Fibroblast of pulmonary artery (primary cell): Measurements from ENCODE around the gene MCTP2.
"Not testable (repeated sequence)": the region's sequence is repeated elsewhere in the genome, so short reads cannot be mapped to it uniquely, and the experiment has no call there.

Source experiments
- DNase-seq: peaks from one replicate; pipeline ENCODE4 v3.0.0-alpha.2; 2010; ENCODE audit warnings: low read depth
- H3K4me3 ChIP-seq: replicated peaks from 2 replicates; pipeline ENCODE4 v1.5.1; 2011; ENCODE audit warnings: low read depth, mild to moderate bottlenecking, control low read depth, low read length, moderate library complexity
- TF ChIP-seq, protein P1 (sequence below): IDR thresholded peaks from 2 replicates; pipeline ENCODE4 v1.5.1; 2011; ENCODE audit warnings: mild to moderate bottlenecking, control low read depth, low read length, inconsistent platforms; ENCODE audit errors: missing control alignments

MCTP2 gene

DNA sequence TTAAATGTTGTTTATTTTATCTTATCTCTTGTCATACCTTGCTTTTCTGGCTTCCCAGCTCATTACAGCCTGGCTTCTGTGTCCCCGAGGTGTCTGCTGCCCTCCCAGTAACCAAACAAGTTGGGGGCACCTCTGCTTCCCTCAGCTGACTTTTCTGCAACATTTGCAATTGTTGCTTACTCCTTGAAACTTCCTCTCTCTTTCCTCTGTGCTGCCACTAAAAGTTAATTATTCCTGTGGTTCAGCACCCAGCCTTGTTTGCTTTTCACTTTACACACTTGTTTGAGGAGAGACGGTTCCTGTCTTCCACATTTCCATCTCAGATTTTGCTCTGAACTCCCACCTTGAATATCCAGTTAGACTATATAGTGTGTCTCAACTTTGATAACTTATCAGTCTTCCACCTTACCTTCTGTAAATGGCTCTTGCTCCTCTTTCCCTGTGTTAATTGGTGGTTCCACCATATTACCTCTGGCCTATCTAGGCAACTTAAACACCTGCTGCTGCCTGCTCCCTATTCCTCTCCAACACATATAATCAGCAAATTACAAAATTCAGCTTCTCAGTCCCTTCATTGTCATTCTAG is 21.6 kb downstream of the MCTP2 start:
- TF ChIP-seq, protein P1, sequence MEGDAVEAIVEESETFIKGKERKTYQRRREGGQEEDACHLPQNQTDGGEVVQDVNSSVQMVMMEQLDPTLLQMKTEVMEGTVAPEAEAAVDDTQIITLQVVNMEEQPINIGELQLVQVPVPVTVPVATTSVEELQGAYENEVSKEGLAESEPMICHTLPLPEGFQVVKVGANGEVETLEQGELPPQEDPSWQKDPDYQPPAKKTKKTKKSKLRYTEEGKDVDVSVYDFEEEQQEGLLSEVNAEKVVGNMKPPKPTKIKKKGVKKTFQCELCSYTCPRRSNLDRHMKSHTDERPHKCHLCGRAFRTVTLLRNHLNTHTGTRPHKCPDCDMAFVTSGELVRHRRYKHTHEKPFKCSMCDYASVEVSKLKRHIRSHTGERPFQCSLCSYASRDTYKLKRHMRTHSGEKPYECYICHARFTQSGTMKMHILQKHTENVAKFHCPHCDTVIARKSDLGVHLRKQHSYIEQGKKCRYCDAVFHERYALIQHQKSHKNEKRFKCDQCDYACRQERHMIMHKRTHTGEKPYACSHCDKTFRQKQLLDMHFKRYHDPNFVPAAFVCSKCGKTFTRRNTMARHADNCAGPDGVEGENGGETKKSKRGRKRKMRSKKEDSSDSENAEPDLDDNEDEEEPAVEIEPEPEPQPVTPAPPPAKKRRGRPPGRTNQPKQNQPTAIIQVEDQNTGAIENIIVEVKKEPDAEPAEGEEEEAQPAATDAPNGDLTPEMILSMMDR = no peak
- DNase-seq = no peak
- H3K4me3 ChIP-seq = no peak overlapping the region

DNA sequence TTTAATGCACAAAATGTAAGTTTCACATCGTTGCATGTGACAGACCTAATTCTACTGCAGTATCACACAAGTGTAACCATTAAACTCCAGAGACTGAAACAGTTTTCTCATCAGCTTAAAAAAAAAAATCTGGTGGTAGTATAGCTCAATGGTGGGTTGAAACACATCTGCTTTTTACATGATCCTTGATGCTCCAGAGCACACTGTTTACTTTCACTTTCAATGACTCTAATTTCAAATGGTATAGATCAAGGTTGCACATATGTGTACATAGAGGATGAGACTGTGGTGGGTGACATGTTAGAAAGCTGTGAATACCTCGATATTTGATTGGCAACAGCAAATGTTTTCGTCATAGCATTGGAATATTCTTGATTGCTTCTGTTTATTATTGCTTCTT is 22.4 kb downstream of the MCTP2 start:
- H3K4me3 ChIP-seq = no peak overlapping the region
- DNase-seq = no peak

DNA sequence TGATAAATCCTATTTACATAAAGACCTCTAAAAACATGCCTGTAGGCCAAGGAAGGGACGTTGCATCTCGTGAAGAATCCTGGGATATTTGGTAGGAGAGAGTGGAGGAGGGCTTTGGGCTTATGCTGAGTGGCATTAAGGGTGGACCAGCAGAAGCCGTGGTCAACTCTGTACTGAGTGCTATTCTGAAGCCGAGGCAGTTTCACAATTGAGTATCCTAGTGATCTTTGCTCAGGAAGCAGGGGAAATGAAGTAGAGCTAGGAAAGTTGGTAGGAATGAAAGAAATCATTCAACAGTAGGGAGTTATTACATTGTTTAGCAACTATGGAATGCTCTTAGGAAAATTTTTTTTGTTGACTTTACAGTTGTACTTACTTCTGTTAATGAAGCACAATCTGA is 24.2 kb downstream of the MCTP2 start:
- no peak for DNase-seq
- H3K4me3 ChIP-seq = no peak overlapping the region
- TF ChIP-seq, protein P1 = no peak

More for the DNA sequence above, 22.4 kb downstream of the MCTP2 start:
- TF ChIP-seq, protein P1 = no peak

DNA sequence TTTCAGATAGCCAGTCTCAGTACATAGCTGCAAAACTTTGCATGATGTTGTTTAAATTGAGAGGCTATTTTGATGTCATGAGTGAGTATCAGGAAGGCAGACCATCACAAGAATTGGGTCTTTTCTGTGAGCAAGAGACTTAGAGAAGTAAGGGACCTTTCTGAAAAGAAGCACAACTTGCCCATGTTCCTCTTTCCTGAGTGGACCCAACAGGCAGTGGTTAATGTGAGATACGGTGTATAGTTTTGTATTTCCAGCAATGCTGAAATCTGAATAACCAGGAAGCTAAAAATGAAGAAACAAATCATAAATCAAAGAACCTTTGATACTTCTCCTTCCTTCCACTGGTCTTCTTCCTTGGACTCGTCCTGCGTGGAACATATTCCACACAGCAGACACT is 25.1 kb downstream of the MCTP2 start:
- TF ChIP-seq, protein P1 = no peak
- H3K4me3 ChIP-seq = no peak overlapping the region
- DNase-seq = no peak

DNA sequence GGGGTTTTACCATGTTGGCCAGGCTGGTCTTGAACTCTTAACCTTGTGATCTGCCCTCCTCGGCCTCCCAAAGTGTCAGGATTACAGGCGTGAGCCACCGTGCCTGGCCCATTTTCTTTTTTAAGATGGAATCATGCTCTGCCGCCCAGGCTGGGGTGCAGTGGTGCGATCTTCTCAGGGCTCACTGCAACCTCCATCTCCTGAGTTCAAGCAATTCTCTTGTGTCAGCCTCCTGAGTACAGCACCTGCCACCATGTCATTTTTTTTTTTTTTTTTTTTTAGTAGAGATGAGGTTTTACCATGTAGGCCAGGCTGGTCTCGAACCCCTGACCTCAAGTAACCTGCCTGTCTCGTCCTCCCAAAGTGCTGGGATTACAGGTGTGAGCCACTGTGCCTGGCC is 26.4 kb downstream of the MCTP2 start:
- not testable (repeated sequence) for H3K4me3 ChIP-seq, DNase-seq

DNA sequence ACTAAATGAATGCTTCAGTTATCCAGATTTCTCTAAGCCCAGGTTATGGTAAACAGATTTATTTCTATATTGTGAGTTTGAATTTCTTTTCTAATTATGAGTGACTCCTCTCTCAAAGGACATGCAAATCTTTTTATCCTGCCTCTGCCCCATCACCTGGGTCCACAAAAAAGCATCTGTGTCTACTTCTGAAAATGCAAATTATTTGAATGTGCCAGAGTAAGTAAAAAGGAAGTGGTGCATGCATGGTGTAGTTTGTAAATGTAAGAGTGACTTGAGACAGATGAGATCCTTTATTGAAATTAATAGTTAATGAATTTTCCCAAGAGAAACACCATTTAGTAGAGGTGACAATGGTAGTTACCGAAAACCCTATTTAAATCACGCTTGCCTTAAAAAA is 26.9 kb downstream of the MCTP2 start:
- TF ChIP-seq, protein P1 = no peak
- H3K4me3 ChIP-seq = no peak overlapping the region
- no peak for DNase-seq

DNA sequence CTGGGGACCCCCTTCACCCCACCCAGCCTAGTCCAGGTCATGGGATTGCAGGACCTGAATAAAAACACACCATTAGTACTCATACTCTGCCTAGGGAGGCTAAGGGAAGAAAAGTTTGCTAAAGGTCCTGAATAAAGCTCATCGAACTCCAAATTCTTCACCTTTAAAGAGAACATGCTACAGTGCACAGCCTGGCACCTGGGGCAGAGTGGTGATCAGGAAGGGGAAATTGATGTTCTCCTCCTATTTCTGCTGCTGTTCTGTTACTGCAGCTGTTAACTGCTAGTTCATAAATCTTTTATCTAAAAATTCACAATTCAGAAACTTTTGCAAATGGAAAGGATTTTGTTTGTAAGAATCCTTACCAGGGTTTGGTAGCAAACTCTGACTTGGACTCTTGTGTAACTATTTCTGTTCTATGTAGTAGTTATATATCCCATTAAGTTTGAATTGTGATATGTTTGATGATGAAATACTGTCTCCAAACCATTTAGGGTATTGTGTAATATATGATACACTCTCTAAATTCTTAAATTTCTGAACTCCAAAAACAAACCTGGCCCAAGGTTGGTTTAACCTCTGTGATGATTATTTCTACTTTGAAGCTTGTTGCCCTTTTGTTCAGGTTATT is 27.9 kb downstream of the MCTP2 start:
- H3K4me3 ChIP-seq = no peak overlapping the region
- TF ChIP-seq, protein P1 = no peak
- DNase-seq = no peak
